Neural progenitor cell (in vitro differentiated cells): ENCODE results near the gene CARMIL1.

Experiments used
- EZH2 ChIP-seq: fragments of 200-600 bp; sonication (generic); IDR thresholded peaks from 2 replicates; pipeline ENCODE4 v1.6.1; 2017; ENCODE audit warnings: antibody characterized with exemption, mild to moderate bottlenecking, moderate library complexity
- TF ChIP-seq, protein P1 (sequence below): fragments of 200-600 bp; sonication (generic); IDR thresholded peaks from 2 replicates; pipeline ENCODE4 v1.5.1; 2017; ENCODE audit warnings: antibody characterized with exemption, mild to moderate bottlenecking

DNA sequence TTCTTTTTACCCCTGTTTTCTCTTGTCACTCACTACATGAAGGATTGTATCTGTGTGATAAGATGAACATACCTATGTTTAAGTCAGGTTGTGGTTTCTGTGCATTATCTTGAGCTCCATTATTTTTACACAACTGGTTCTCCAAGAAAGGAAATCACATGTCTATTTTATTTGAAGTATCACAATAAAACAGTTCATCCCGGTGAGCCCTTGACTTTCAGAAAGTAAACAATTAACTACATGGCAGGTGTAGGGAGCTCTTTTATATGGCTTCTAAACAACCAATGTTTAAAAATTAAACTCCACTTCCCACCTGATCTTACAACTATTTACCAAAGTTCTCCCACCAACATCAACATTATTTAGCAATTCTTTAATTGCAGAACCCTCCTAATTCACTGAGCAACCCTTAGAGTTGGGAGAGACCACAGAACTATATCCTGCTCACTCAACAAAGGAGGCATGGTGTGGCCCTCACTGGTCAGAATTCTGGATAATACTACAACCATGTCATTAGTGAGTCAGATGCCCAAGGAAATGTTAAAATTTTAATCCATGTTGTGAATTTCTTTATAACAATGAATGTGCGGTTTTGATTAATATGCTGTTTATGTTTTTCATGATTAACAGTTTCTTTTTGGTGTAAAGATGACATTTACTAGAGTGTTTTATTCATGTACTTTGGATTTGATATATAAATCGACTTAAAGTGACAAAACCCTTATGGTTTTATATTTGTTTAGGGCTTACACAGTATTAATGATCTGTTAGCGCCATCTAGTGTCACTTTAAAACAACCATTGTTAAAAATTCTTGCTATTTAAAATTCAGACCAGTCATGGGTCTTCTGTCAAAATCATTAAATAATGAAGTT, 322.9 kb downstream of the CARMIL1 start:
- TF ChIP-seq, protein P1, sequence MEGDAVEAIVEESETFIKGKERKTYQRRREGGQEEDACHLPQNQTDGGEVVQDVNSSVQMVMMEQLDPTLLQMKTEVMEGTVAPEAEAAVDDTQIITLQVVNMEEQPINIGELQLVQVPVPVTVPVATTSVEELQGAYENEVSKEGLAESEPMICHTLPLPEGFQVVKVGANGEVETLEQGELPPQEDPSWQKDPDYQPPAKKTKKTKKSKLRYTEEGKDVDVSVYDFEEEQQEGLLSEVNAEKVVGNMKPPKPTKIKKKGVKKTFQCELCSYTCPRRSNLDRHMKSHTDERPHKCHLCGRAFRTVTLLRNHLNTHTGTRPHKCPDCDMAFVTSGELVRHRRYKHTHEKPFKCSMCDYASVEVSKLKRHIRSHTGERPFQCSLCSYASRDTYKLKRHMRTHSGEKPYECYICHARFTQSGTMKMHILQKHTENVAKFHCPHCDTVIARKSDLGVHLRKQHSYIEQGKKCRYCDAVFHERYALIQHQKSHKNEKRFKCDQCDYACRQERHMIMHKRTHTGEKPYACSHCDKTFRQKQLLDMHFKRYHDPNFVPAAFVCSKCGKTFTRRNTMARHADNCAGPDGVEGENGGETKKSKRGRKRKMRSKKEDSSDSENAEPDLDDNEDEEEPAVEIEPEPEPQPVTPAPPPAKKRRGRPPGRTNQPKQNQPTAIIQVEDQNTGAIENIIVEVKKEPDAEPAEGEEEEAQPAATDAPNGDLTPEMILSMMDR = peak; percentile 87
- TF ChIP-seq EZH2 = no peak
